Brain microvascular endothelial cell (primary cell): ENCODE data around the gene LRG1.

ENCODE experiments used
- DNase-seq: peaks from one replicate; pipeline ENCODE4 v3.0.0-alpha.2; 2020
- H3K27ac ChIP-seq: fragments of 250-450 bp; sonication (Bioruptor Pico); 2 replicates; pipeline ENCODE4 v1.5.1; 2020; ENCODE audit warnings: mild to moderate bottlenecking, moderate library complexity
- H3K27me3 ChIP-seq: fragments of 250-450 bp; sonication (Bioruptor Pico); replicated peaks from 2 replicates; pipeline ENCODE4 v1.5.1; 2020; ENCODE audit warnings: mild to moderate bottlenecking
- H3K36me3 ChIP-seq: fragments of 250-450 bp; sonication (Bioruptor Pico); replicated peaks from 2 replicates; pipeline ENCODE4 v1.5.1; 2020; ENCODE audit warnings: mild to moderate bottlenecking
- H3K4me3 ChIP-seq: 2 replicates; pipeline ENCODE4 v1.5.1; 2011; ENCODE audit warnings: low read depth, mild to moderate bottlenecking, control low read depth, low read length, moderate library complexity
- CTCF ChIP-seq: IDR thresholded peaks from 2 replicates; pipeline ENCODE4 v1.5.1; 2011; ENCODE audit warnings: low read depth, mild to moderate bottlenecking, moderate library complexity, low read length, control low read depth, inconsistent platforms; ENCODE audit errors: missing control alignments
- in situ Hi-C: cut with HindIII; loops from 2 replicates; pipeline ENCODE4 v1.10.0; 2017; ENCODE audit warnings: low sequenced_read_pairs, low pct_ligation_motif_present

The LRG1 gene

GRCh38 chr19:4521170-4521887, 18.5 kb downstream of the LRG1 start:
- Histone ChIP-seq H3K4me3 (no peak overlapping the region), H3K27ac (no peak overlapping the region), H3K27me3 (no peaks in the 10 kb centered on the region), H3K36me3 (no peaks in the 10 kb centered on the region)
- TF ChIP-seq CTCF: no peak
- DNase-seq: no peak
- in situ Hi-C loops: no loop called here

DNA sequence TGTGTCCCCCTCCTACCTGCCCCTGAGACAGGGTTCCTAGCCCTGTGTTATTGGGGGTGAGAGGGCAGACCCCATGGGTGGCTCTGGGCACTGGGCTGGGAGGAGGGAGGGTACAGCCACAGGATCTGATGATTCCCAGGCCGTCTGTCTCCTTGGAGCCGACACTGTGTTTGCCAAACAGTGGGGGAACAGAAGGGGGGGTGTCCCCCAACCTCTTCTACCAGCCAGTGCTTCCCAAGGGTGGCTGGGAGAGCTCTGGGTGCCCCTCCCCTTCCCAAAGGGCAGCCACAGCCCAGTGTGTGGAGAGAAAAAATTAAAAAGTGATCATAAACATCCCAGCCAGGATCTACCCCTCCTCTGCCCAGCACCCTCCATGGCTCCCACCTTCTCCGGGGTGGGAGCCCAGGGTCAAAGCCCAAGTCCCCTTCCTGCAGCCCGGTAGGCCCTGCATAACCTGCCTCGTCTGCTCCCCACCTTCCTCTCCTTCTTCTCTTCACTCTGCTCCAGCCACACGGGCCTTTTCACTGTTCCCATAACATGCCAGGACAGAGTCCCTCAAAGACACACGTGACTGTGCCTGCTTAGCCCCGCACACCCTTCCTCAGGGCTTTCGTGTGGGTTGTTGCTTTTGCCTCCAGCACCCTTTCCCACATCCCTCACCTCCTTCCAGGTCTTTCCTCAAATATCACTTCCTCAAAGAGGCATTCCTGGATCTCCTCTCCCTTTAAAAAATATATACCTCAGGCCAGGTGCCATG, 20.1 kb downstream of the LRG1 start:
- DNase-seq: no peak
- TF ChIP-seq CTCF: no peak
- H3K27ac ChIP-seq: no peak overlapping the region
- in situ Hi-C loops: no loop called here
- no peaks in the 10 kb centered on the region for H3K36me3 ChIP-seq
- H3K4me3 ChIP-seq: no peak overlapping the region
- H3K27me3 ChIP-seq: no peaks in the 10 kb centered on the region

GRCh38 chr19:4519172-4519496, 20.7 kb downstream of the LRG1 start:
- Histone ChIP-seq H3K36me3 (no peaks in the 10 kb centered on the region), H3K4me3 (no peak overlapping the region), H3K27ac (no peak overlapping the region), H3K27me3 (no peaks in the 10 kb centered on the region)
- in situ Hi-C loops: no loop called here
- TF ChIP-seq CTCF: no peak
- DNase-seq: no peak

GRCh38 chr19:4518345-4519171, 21.3 kb downstream of the LRG1 start, which contains the start of gene PLIN4:
TSS of gene PLIN4 (minus strand) at chr19:4518486. CDS start at chr19:4518272, 214 bp downstream.
- in situ Hi-C loops: no loop called here

GRCh38 chr19:4517451-4518057, 22.3 kb downstream of the LRG1 start:
- Histone ChIP-seq H3K27me3 (no peaks in the 10 kb centered on the region), H3K27ac (no peak overlapping the region), H3K36me3 (no peaks in the 10 kb centered on the region), H3K4me3 (no peak overlapping the region)
- in situ Hi-C loops: no loop called here
- TF ChIP-seq CTCF: no peak
- no peak for DNase-seq

More at GRCh38 chr19:4518345-4519171, 21.3 kb downstream of the LRG1 start, which contains the start of gene PLIN4:
- Histone ChIP-seq H3K27ac (no peak within 1 kb of the TSS), H3K4me3 (no peak within 1 kb of the TSS), H3K36me3 (no peaks in the 10 kb centered on the region), H3K27me3 (no peaks in the 10 kb centered on the region)
- no peak for DNase-seq
- no peak for TF ChIP-seq CTCF
